ENCODE results near the gene SLC23A2. TPM values are rescaled to one million over a fixed set of nuclear protein-coding genes. Genes with fewer than 3 reads are reported as not detected.

SLC23A2 gene
- total RNA-seq, 1 donor from 2014 or later, result 9.4 TPM

DNA sequence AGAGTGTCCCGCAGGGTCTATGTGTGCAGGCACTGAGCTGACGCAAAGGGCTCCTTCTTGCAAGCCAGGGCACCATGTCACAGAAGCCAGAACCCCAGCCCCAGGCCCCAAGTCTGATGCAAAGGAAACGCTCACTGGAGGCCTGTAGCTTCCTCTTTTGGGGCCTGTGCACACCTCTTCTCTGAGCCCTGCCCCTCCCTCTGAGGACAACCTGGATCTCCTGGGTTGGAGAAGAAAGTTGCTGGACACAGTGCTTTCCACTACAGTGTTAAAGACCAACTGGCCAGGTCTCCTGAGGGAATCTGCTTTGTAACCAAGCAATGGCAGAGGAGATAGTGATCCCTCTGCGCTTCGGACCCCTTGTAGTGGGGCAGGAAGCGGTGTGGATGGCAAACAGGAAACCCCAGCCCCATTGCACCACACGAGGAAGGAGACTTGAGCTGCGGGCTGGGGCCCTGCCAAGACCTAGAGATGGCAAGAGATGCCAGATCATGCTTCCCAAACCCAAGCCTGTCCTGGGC lies 189.6 kb downstream of the SLC23A2 start:
- peak; percentile 31 for ATAC-seq

DNA sequence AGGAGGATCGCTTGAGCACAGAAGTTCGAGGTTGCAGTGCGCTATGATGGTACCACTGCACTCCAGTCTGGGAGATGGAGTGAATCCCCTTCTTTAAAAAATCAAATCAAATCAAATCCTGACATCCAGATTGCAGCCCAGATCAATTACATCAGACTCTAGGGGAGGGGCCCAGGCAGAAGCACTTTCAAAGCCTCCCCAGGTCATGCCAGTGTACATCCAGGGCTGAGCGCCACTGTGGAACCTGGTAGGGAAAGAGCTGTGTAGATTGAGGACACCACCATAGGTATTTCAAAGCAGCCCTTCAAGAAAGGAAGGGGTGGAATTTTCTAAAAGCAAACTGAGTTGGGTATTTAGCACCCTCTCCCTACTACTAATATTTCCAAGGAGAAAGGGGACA lies 190.1 kb downstream of the SLC23A2 start:
- no peak for ATAC-seq

DNA sequence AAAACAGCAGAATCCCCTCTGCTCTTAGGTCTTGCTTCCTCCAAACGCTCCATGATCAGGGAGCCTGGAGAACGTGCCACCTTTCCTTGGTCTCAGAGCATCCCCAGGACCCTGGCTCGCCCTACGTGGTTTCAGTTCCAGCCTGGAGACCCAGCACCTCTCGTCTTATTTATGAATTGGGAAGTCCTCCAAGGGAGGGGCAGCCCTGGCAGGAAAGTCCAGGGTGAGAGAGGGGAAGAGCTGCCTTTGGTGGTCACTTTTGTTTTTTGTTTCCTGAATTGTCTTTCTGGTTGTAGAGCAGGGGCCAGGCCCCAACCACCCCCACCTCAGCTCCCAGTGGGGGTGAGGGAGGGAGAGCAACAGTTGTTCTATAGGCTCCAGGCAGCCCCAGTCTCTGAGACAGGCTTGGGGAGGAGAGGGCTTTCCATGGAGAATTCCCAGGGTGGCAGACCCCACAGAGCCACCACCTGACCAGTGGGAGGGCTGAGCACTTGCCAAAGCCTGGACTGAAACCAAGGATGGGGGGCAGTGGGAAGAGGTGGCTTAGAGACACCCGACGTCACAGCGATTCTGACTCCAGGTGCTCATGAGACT lies 190.8 kb downstream of the SLC23A2 start:
- ATAC-seq, result no peak

DNA sequence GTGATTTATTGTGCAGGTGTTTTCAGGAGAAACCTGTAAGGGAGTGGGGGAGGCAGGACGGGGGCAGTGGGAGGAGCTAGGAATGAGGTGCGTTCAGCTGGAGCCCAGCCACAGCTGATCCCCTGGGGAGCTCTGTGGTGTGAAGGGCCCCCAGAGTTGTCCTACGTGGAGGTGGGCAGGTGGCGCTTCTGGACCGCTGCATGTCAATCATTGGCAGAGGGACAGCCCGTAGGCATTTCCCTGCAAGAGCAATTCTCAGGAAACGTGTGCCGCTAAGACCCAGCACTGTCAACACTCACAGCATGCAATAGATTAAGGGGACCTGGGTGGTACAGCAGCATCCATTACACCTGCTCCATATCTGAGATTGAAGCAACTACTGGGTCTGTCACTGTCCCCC lies 191.6 kb downstream of the SLC23A2 start:
- ATAC-seq, result no peak

DNA sequence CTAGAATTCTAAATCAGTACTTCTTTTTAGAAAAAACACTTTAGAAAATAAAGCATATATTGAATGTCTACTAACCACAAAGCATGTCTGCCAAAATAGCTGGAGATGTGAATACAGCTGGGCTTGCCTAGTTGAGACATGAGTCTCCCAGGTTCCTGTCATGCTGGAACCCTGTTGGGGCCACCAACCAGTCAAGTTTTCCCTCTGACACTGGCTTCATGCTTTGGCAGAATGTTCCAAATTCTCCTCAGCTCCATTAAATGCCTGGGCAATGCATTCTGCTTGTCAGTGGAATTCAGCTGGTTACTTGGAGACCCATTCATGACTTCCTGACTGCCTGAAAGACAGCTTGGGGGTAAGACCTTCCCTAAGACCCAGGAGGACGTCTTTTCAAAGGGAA lies 192.4 kb downstream of the SLC23A2 start:
- ATAC-seq, result no peak

DNA sequence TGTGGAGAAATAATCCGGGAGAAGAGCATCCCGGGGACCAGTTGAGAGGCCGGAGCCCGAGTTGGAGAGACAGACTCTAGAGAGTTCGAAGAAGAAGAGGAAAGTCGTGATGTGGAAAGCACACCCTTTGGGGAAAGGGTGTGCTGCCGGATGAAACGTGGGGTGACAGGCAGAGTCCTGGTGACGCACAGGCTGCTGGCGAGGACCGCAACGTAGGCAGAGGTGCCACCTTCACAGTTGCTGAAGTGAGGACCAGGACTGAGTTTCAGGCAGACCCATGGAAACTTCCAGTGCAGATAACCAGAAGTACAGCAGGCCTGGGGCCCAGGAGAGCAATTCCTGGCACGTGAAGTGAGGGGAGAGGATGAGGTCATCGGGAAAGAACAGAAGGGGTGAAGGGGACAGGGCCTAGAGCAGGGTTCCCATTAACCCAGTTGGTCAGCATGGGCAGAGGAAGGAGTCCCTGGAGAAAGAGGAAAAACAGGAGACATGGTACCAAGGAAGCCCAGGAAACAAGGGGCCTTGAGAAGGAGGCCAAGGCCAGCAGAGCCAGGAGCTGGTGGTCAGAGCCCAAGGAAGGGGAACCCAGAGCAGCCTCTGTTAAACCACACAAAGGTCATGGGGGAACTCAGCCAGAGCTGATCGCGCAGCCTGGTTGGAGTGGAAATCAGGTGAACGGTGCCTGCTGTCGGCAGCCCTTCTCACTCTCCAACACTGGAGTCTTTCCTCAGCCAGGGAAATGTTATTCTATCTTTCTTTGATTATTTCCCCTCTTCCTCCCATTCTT lies 195.5 kb downstream of the SLC23A2 start:
- no peak for ATAC-seq

DNA sequence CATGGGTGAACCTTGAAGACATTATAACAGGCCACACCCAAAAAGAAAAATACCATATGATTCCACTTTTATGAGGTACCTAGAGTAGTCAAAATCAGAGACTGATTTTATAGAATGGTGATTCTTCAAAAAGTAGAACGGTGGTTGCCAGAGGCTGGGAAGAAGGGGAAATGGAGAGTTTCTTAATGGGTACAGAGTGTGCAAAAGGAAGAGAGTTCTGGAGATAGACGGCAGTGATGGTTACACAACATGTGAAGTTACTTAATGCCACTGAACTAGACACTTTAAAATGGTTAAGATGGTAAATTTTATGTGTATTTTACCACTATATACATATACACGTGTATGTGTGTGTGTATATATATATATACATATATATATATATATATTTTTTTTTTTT lies 198.8 kb downstream of the SLC23A2 start:
- no peak for ATAC-seq

Other genes starting within 250 kb of the SLC23A2 start
- 1.6 TPM for gene RASSF2, start 177.9 kb downstream of the SLC23A2 start, total RNA-seq
- gene TMEM230, start 111.6 kb upstream of the SLC23A2 start, total RNA-seq, result 34.9 TPM
- gene PCNA, start 118.4 kb upstream of the SLC23A2 start, total RNA-seq, result 81.9 TPM
- 24.5 TPM for gene CDS2, start 125.5 kb upstream of the SLC23A2 start, total RNA-seq

Data from esophagus mucosa (tissue), 1 donor.